Chondrocyte (in vitro differentiated cells): Measurements from ENCODE around the gene PAQR3. TPM values are rescaled to one million over a fixed set of nuclear protein-coding genes. Genes with fewer than 3 reads are reported as not detected.
A peak's percentile ranks its signal among the peaks of the same experiment; 100 is the strongest.

Source experiments
- DNase-seq: peaks from one replicate; pipeline ENCODE4 v3.0.0; 2021; ENCODE audit warnings: mixed read lengths, low spot score
- H3K27ac Mint-ChIP-seq: one replicate; pipeline ENCODE4 v1.8.0; 2021; ENCODE audit warnings: mild to moderate bottlenecking, moderate library complexity, mixed read lengths; ENCODE audit not compliant: unreplicated experiment
- H3K27me3 Mint-ChIP-seq: 2 replicates; pipeline ENCODE4 v1.8.0; 2021; ENCODE audit warnings: low read depth, mixed read lengths
- H3K36me3 Mint-ChIP-seq: 2 replicates; pipeline ENCODE4 v1.8.0; 2021; ENCODE audit warnings: low read depth, mixed read lengths
- H3K4me1 Mint-ChIP-seq: 2 replicates; pipeline ENCODE4 v1.8.0; 2021; ENCODE audit warnings: low read depth, mild to moderate bottlenecking, mixed read lengths
- H3K4me3 Mint-ChIP-seq: one replicate; pipeline ENCODE4 v1.8.0; 2021; ENCODE audit warnings: mild to moderate bottlenecking, moderate library complexity, mixed read lengths; ENCODE audit not compliant: unreplicated experiment
- H3K9me3 Mint-ChIP-seq: 2 replicates; pipeline ENCODE4 v1.8.0; 2021; ENCODE audit warnings: low read depth, mixed read lengths
- CTCF ChIP-seq: fragments of 200-600 bp; sonication (generic); IDR thresholded peaks from 2 replicates; pipeline ENCODE4 v1.5.0; 2021; ENCODE audit warnings: antibody characterized with exemption, mild to moderate bottlenecking, moderate library complexity
- total RNA-seq: library from RNA; stranded (reverse); gene quantifications from 3 replicates; pipeline ENCODE4 v1.2.1, GENCODE V29; 2021

Gene PAQR3
- total RNA-seq, 1 donor from 2014 or later = 13.8 TPM

DNA sequence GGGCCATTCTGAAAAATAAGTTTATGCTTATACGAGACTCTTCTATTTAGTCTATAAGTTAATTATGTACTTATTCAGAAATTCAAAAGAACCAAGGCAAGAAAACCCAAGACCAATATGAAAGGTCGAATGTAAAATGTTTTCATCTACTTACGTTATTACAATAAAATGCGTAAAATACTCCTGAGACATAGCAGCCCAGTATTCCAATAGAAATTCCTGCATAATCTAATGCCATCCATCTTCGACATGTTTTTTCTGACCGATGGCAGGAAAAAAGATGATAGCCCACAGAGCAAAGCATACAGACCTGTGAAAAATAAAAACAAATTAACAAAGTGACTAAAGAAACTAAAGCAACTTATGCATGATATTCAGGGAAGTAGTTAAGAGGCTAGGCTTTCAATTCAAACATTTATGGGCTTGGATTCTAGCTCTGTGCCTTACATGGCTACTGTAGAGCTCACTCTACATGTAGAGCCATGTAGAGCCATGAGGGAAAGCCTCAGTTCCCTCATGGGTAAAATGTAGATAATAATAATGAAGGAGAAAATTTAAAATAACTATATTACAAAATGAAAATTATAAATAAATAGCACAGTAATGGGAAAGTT, 9.1 kb downstream of the PAQR3 start:
- H3K4me3 Mint-ChIP-seq = no peak overlapping the region
- peaks cover 21% of the 10 kb centered on the region for H3K36me3 Mint-ChIP-seq
- no peaks in the 10 kb centered on the region for H3K27me3 Mint-ChIP-seq
- no peak for DNase-seq
- TF ChIP-seq CTCF = no peak
- H3K4me1 Mint-ChIP-seq = no peaks in the 10 kb centered on the region
- H3K27ac Mint-ChIP-seq = no peak overlapping the region
- H3K9me3 Mint-ChIP-seq = no peaks in the 10 kb centered on the region

GRCh38 chr4:78928835-78929234, 10.4 kb downstream of the PAQR3 start:
- H3K27me3 Mint-ChIP-seq = no peaks in the 10 kb centered on the region
- H3K27ac Mint-ChIP-seq = no peak overlapping the region
- H3K4me3 Mint-ChIP-seq = no peak overlapping the region
- H3K9me3 Mint-ChIP-seq = no peaks in the 10 kb centered on the region
- no peak for TF ChIP-seq CTCF
- H3K36me3 Mint-ChIP-seq = peaks cover 21% of the 10 kb centered on the region
- H3K4me1 Mint-ChIP-seq = no peaks in the 10 kb centered on the region
- peak; percentile 59 for DNase-seq

DNA sequence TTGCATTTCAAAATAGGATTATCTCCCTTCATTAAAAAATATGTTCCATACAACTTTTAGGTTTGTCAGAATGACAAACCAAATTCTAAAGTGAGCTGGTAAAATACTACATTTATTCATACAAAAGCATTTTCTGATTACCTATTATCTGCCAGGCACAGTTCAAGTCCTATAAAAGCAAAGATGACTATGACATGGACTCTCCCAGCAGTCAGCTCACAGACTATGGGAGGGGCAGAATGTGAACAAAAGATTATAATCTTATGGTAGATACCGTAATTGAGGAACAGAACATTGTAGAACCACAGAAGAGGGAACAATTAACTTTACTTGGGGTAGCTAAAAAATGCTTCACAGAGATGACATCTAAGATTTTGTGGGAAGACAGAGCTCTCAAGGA, 12.4 kb downstream of the PAQR3 start:
- H3K4me1 Mint-ChIP-seq = peaks cover 5% of the 10 kb centered on the region
- DNase-seq = no peak
- no peak overlapping the region for H3K4me3 Mint-ChIP-seq
- H3K27ac Mint-ChIP-seq = no peak overlapping the region
- H3K27me3 Mint-ChIP-seq = no peaks in the 10 kb centered on the region
- peaks cover 21% of the 10 kb centered on the region for H3K36me3 Mint-ChIP-seq
- TF ChIP-seq CTCF = no peak
- H3K9me3 Mint-ChIP-seq = no peaks in the 10 kb centered on the region

GRCh38 chr4:78923464-78924312, 15.6 kb downstream of the PAQR3 start:
- DNase-seq = no peak
- H3K4me3 Mint-ChIP-seq = no peak overlapping the region
- no peaks in the 10 kb centered on the region for H3K27me3 Mint-ChIP-seq
- no peaks in the 10 kb centered on the region for H3K9me3 Mint-ChIP-seq
- H3K36me3 Mint-ChIP-seq = peaks cover 13% of the 10 kb centered on the region
- H3K27ac Mint-ChIP-seq = no peak overlapping the region
- H3K4me1 Mint-ChIP-seq = peaks cover 5% of the 10 kb centered on the region
- peak; percentile 44 for TF ChIP-seq CTCF

GRCh38 chr4:78922207-78922606, 17.0 kb downstream of the PAQR3 start:
- H3K27ac Mint-ChIP-seq = no peak overlapping the region
- H3K4me3 Mint-ChIP-seq = no peak overlapping the region
- H3K4me1 Mint-ChIP-seq = peaks cover 5% of the 10 kb centered on the region
- no peak for TF ChIP-seq CTCF
- H3K9me3 Mint-ChIP-seq = no peaks in the 10 kb centered on the region
- no peak for DNase-seq
- peaks cover 10% of the 10 kb centered on the region for H3K36me3 Mint-ChIP-seq
- no peaks in the 10 kb centered on the region for H3K27me3 Mint-ChIP-seq
